Renal cortical epithelial cell (primary cell): ENCODE results near the gene PCDHB15. TPM values are rescaled to one million over a fixed set of nuclear protein-coding genes. Genes with fewer than 3 reads are reported as not detected.
"Not testable (repeated sequence)": the region's sequence is repeated elsewhere in the genome, so short reads cannot be mapped to it uniquely, and the experiment has no call there.

ENCODE experiments used
- DNase-seq: peaks from one replicate; pipeline ENCODE4 v3.0.0-alpha.2; 2011; ENCODE audit warnings: low read depth
- total RNA-seq: library from RNA; depleted of rRNA; stranded (reverse); fragments of >200 nt; gene quantifications from 2 replicates; pipeline ENCODE4 v1.2.3, GENCODE V29; 2014

PCDHB15 gene
- total RNA-seq, 1 donor from 2014 or later: 1.3 TPM

DNA sequence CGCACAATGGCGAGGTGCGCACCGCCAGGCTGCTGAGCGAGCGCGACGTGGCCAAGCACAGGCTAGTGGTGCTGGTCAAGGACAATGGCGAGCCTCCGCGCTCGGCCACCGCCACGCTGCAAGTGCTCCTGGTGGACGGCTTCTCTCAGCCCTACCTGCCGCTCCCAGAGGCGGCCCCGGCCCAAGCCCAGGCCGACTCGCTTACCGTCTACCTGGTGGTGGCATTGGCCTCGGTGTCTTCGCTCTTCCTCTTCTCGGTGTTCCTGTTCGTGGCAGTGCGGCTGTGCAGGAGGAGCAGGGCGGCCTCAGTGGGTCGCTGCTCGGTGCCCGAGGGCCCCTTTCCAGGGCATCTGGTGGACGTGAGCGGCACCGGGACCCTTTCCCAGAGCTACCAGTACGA lies 2.2 kb downstream of the PCDHB15 start:
- DNase-seq: not testable (repeated sequence)

DNA sequence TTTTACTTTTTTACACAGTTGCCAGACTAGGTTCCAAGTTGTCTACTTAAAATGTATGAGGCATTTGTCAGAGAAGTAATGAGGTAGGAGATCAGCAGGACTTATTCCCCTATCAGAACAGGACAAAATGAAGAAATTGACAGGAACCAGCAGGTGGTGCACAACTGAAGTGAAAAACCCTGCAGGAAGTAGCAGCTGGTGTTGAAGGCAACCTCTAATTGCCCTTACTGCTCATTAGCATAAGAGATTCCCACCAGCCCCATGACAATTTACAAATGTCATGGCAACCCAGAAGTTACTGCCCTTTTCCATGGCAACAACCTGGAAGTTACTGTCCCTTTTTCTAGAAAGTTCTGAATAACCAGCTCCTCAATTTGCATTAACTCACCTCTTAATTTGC lies 5.4 kb downstream of the PCDHB15 start:
- DNase-seq: no peak

DNA sequence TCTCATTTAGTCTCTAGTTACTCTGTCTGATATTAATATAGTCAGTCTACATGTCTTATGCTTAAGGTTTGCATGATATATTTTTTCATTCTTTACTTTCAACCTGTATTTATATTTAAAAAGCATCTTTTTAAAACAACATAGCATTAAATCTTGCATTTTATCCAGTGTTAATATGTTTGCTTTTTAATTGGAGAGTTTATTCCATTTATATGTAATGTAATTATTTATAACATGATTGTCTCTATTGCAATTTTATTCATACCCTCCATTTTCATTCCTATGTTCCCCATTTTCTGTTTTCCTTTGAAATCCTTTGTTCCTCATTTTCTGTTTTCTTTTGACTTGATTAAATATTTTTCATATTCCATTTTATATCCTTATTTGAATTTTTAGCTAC lies 13.3 kb downstream of the PCDHB15 start:
- no peak for DNase-seq

DNA sequence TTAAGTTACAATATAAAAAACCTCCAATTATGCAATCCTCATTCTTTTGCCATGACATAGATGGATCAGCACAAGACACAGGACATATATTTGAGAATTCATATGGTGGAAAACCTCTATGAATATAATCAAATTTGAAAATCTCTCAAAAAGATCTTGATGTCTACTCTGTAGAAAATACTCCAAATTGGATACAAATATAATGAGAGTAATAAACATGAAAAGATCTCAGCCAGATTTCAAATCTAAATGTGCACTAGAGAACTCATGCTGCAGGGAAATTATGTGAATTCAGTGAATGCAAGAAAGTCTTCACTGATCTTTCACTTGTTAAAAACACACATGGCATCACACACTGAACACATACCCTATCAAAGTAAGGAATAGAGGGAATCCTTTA lies 13.8 kb downstream of the PCDHB15 start:
- no peak for DNase-seq

DNA sequence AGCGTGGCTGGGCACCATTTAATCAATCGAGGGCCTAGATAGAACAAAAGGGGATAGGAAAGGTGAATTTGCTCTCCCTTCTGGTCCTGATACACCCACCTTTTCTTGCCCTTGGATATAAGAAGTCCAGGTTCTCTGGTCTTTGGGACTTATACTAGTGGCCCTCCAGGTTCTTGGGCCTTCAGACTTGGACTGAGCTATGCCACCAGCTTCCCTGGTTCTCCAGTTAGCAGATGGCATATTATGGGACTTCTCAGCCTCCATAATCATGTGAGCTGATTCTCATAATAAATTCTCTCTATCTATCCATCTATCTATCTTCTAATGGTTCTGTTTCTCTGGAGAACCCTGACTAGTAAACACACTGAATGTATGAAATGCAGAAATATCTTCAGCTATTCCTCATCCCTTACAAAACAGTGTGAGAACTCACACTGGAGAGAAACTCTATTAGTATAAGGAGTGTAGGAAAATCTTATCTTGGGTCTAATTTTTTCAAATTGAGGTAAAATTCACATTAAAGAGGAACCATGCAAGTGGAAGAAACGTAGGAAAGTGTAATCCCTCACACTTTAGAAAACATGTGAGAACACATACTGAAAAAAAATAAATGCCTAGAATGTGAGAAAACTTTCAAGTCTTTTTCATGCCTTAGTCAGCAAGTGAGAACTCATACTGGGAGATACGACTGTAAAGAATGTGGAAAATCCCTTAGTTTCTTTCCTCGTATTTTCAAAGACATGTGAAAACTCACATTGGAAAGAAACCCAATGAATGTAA lies 15.5 kb downstream of the PCDHB15 start:
- DNase-seq: no peak

DNA sequence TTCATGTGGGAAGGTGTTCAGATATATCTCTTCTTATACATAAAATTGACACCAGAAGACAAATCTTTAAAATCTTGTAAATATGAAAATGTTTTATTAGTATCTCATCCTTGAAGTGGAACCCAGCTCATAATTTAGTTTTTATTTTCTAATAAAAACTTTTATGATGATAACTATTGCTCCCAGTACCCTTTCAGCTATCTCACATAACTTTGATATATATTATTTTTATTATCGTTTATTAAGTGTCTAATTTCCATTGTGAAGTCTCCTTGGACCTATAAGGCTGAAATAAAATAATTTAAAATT lies 16.0 kb downstream of the PCDHB15 start:
- no peak for DNase-seq

DNA sequence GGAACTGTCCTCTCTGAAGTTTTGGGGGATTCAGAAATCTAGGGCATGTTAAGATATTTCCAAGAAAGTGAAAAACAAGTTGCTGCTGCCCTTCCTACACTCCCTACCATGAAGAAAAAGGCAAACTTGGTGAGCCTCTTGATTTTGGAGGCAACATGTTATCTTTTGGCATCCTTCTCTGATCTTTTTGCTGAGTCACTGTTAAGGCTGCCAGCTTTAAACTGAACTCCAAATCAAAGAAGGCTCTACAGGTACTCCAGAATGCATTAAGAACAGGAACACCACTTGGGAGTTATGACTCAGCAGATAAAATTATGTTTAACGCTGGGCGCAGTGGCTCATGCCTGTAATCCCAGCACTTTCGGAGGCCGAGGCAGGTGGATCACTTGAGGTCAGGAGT lies 24.0 kb downstream of the PCDHB15 start:
- no peak for DNase-seq

DNA sequence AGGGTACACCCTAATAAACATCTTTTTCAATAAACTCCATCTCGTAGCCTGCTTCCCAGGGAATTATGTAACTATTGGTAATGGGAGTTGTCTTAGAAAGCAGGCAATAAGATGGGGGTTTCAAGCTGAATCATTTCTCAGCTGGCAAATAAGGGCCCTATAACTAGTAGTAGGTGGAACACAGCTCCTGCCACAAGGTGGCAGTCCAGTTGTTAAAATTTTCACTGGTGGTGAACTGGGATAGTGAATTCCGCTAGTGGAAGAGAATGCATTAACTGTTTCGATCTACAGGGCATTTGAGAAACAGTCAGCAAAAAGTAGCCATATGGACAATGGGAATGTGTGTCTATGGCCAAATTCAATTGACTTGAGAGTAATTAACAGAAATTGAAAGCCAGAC lies 27.7 kb downstream of the PCDHB15 start:
- DNase-seq: no peak

DNA sequence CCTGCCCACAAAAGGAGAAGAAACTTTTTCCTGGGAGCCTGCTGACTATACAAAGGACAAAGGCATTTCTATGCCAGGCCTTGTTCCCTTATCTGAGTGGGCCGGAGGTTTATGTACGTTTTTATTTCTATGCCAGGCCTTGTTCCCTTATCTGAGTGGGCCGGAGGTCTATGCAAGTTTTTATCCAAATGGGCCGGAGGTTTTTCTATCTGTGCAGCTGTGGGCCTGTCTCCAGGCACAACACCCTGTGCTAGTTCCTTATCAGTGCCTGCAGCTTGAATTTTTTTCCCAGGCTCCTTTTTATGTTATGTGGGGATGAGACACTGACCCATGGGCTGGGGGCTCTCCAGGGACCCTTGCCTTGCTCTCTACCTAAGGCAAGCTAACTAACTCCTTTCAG lies 53.2 kb downstream of the PCDHB15 start:
- DNase-seq: no peak

Other genes starting within 250 kb of the PCDHB15 start
- gene PCDHB1, start 194.0 kb upstream of the PCDHB15 start, total RNA-seq: under 0.01 TPM in 1 of 2 replicates, not detected in the other
- 1.6 and 10.1 TPM in 2 replicates for gene PCDHB2, start 150.8 kb upstream of the PCDHB15 start, total RNA-seq
- gene PCDHB3, start 144.9 kb upstream of the PCDHB15 start, total RNA-seq: 0.52 and 2.9 TPM in 2 replicates
- gene PCDHB4, start 123.6 kb upstream of the PCDHB15 start, total RNA-seq: 0.35 and 1.4 TPM in 2 replicates
- 0.35 and 10.0 TPM in 2 replicates for gene PCDHB5, start 110.2 kb upstream of the PCDHB15 start, total RNA-seq
- 0.17 and 0.40 TPM in 2 replicates for gene PCDHB6, start 95.3 kb upstream of the PCDHB15 start, total RNA-seq
- gene PCDHB7, start 72.8 kb upstream of the PCDHB15 start, total RNA-seq: under 0.01 and 0.85 TPM in 2 replicates
- 0.17 and 0.55 TPM in 2 replicates for gene PCDHB8, start 67.6 kb upstream of the PCDHB15 start, total RNA-seq
- gene PCDHB16, start 63.0 kb upstream of the PCDHB15 start, total RNA-seq: 0.17 and 1.4 TPM in 2 replicates
- gene PCDHB9, start 58.2 kb upstream of the PCDHB15 start, total RNA-seq: 0.17 and 0.60 TPM in 2 replicates
- gene PCDHB10, start 53.0 kb upstream of the PCDHB15 start, total RNA-seq: 0.35 and 0.85 TPM in 2 replicates
- 0.17 and 1.6 TPM in 2 replicates for gene PCDHB11, start 45.8 kb upstream of the PCDHB15 start, total RNA-seq
- gene PCDHB12, start 36.7 kb upstream of the PCDHB15 start, total RNA-seq: 1.2 TPM in 1 of 2 replicates, not detected in the other
- 0.17 and 2.9 TPM in 2 replicates for gene PCDHB13, start 31.5 kb upstream of the PCDHB15 start, total RNA-seq
- gene PCDHB14, start 22.1 kb upstream of the PCDHB15 start, total RNA-seq: 0.35 and 3.5 TPM in 2 replicates
- gene SLC25A2, start 58.7 kb downstream of the PCDHB15 start, total RNA-seq: 0.20 and 1.0 TPM in 2 replicates
- gene TAF7, start 75.4 kb downstream of the PCDHB15 start, total RNA-seq: 68.9 and 99.9 TPM in 2 replicates
- under 0.01 and 0.80 TPM in 2 replicates for gene PCDHGA1, start 85.1 kb downstream of the PCDHB15 start, total RNA-seq
- gene PCDHGA2, start 93.4 kb downstream of the PCDHB15 start, total RNA-seq: 1.2 and 3.1 TPM in 2 replicates
- 0.17 and 1.0 TPM in 2 replicates for gene PCDHGA3, start 98.4 kb downstream of the PCDHB15 start, total RNA-seq
- gene PCDHGB1, start 104.7 kb downstream of the PCDHB15 start, total RNA-seq: 0.35 and 4.0 TPM in 2 replicates
- gene PCDHGA4, start 109.6 kb downstream of the PCDHB15 start, total RNA-seq: 0.87 and 2.1 TPM in 2 replicates
- gene PCDHGB2, start 114.6 kb downstream of the PCDHB15 start, total RNA-seq: 0.35 and 2.7 TPM in 2 replicates
- under 0.01 and 1.3 TPM in 2 replicates for gene PCDHGA5, start 118.8 kb downstream of the PCDHB15 start, total RNA-seq
- gene PCDHGB3, start 124.8 kb downstream of the PCDHB15 start, total RNA-seq: 0.52 and 2.3 TPM in 2 replicates
- 0.69 and 2.1 TPM in 2 replicates for gene PCDHGA6, start 128.5 kb downstream of the PCDHB15 start, total RNA-seq
- 0.52 and 2.3 TPM in 2 replicates for gene PCDHGA7, start 137.3 kb downstream of the PCDHB15 start, total RNA-seq
- 4.9 and 12.5 TPM in 2 replicates for gene PCDHGB4, start 142.3 kb downstream of the PCDHB15 start, total RNA-seq
- gene PCDHGA8, start 147.2 kb downstream of the PCDHB15 start, total RNA-seq: 0.69 and 1.6 TPM in 2 replicates
- gene PCDHGB5, start 152.6 kb downstream of the PCDHB15 start, total RNA-seq: 9.4 and 17.8 TPM in 2 replicates
- 0.52 and 3.2 TPM in 2 replicates for gene PCDHGA9, start 157.4 kb downstream of the PCDHB15 start, total RNA-seq
- gene PCDHGB6, start 162.6 kb downstream of the PCDHB15 start, total RNA-seq: 1.0 and 2.3 TPM in 2 replicates
- 0.52 and 5.1 TPM in 2 replicates for gene PCDHGA10, start 167.6 kb downstream of the PCDHB15 start, total RNA-seq
- gene PCDHGB7, start 172.3 kb downstream of the PCDHB15 start, total RNA-seq: 1.7 and 10.4 TPM in 2 replicates
- 1.4 and 3.1 TPM in 2 replicates for gene PCDHGA11, start 175.7 kb downstream of the PCDHB15 start, total RNA-seq
- gene PCDHGA12, start 185.1 kb downstream of the PCDHB15 start, total RNA-seq: 0.52 and 1.7 TPM in 2 replicates
- 11.8 and 23.6 TPM in 2 replicates for gene PCDHGC3, start 230.6 kb downstream of the PCDHB15 start, total RNA-seq
- 1.1 TPM in 1 of 2 replicates, not detected in the other for gene PCDHGC4, start 239.6 kb downstream of the PCDHB15 start, total RNA-seq
- 0.17 and 0.80 TPM in 2 replicates for gene PCDHGC5, start 243.7 kb downstream of the PCDHB15 start, total RNA-seq